Raji (cell line): Measurements from ENCODE around the gene GAB2.

Experiments
- POLR2A ChIP-seq: IDR thresholded peaks from 2 replicates; pipeline ENCODE4 v1.6.1; 2011; ENCODE audit warnings: low read depth, low read length, control low read depth; ENCODE audit not compliant: insufficient read depth

GAB2 gene

GRCh38 chr11:78390809-78391208 lies 26.8 kb downstream of the GAB2 start:
- TF ChIP-seq POLR2A: no peak

- no peak for TF ChIP-seq POLR2A
Observed at GRCh38 chr11:78386215-78386941, 31.2 kb downstream of the GAB2 start.

- TF ChIP-seq POLR2A: no peak
Observed at GRCh38 chr11:78385205-78385604, 32.4 kb downstream of the GAB2 start.

- no peak for TF ChIP-seq POLR2A
Observed at GRCh38 chr11:78384231-78384630, 33.4 kb downstream of the GAB2 start.

- TF ChIP-seq POLR2A: no peak
Observed at GRCh38 chr11:78381865-78382264, 35.8 kb downstream of the GAB2 start.

GRCh38 chr11:78380615-78381051 lies 37.0 kb downstream of the GAB2 start:
- TF ChIP-seq POLR2A: no peak

- no peak for TF ChIP-seq POLR2A
Observed at GRCh38 chr11:78379039-78379670, 38.5 kb downstream of the GAB2 start.

- TF ChIP-seq POLR2A: no peak
Observed at GRCh38 chr11:78377625-78378418, 39.8 kb downstream of the GAB2 start.

- no peak for TF ChIP-seq POLR2A
Observed at GRCh38 chr11:78376858-78377257, 40.8 kb downstream of the GAB2 start.

- TF ChIP-seq POLR2A: no peak
Observed at GRCh38 chr11:78374917-78375316, 42.7 kb downstream of the GAB2 start.

- TF ChIP-seq POLR2A: no peak
Observed at GRCh38 chr11:78373689-78374088, 43.9 kb downstream of the GAB2 start.

GRCh38 chr11:78372114-78372768 lies 45.4 kb downstream of the GAB2 start:
- TF ChIP-seq POLR2A: no peak

- no peak for TF ChIP-seq POLR2A
Observed at GRCh38 chr11:78371221-78371891, 46.3 kb downstream of the GAB2 start.

- no peak for TF ChIP-seq POLR2A
Observed at GRCh38 chr11:78370406-78371172, 47.0 kb downstream of the GAB2 start.

- no peak for TF ChIP-seq POLR2A
Observed at GRCh38 chr11:78365381-78365792, 52.2 kb downstream of the GAB2 start.
